Activated CD4-positive, alpha-beta memory T cell treated with anti-CD3 and anti-CD28 coated beads for 36 hours (primary cell): ENCODE results near the gene GAGE13. TPM values are rescaled to one million over a fixed set of nuclear protein-coding genes. Genes with fewer than 3 reads are reported as not detected.
"Not testable (repeated sequence)": the region's sequence is repeated elsewhere in the genome, so short reads cannot be mapped to it uniquely, and the experiment has no call there.

Source experiments
- CTCF ChIA-PET: fragments of 350-600 bp; sonication (Branson Sonifier 250); formaldehyde crosslinking; loops from one replicate; lab custom pipeline; 2021; ENCODE audit warnings: antibody characterized with exemption, inconsistent platforms; lab: Charles Lee
- POLR2A ChIA-PET: fragments of 350-600 bp; sonication (Branson Sonifier 250); formaldehyde crosslinking; loops from one replicate; lab custom pipeline; 2021; ENCODE audit warnings: antibody characterized with exemption; lab: Charles Lee
- DNase-seq: peaks from one replicate; pipeline ENCODE4 v3.0.0-alpha.2; 2020
- H3K27ac Mint-ChIP-seq: one replicate; pipeline ENCODE4 v1.8.0; 2021; ENCODE audit warnings: mixed read lengths
- H3K27me3 Mint-ChIP-seq: one replicate; pipeline ENCODE4 v1.8.0; 2021; ENCODE audit warnings: mixed read lengths
- H3K36me3 Mint-ChIP-seq: one replicate; pipeline ENCODE4 v1.8.0; 2021; ENCODE audit warnings: mixed read lengths
- H3K4me1 Mint-ChIP-seq: one replicate; pipeline ENCODE4 v1.8.0; 2021; ENCODE audit warnings: low read depth, mixed read lengths
- H3K4me3 Mint-ChIP-seq: one replicate; pipeline ENCODE4 v1.8.0; 2021; ENCODE audit warnings: mild to moderate bottlenecking, mixed read lengths
- H3K9me3 Mint-ChIP-seq: one replicate; pipeline ENCODE4 v1.8.0; 2021; ENCODE audit warnings: mixed read lengths
- intact Hi-C: fragments of 100-400 bp; cut with micrococcal nuclease; formaldehyde crosslinking; loops from one replicate; pipeline ENCODE4 v1.15.1; 2023
- total RNA-seq, 2 experiments: library from RNA; stranded (reverse); gene quantifications; one replicate each; pipeline ENCODE4 v1.2.3, GENCODE V29; 2021

GAGE13 gene
- total RNA-seq, 2 experiments from 2014 or later: not detected

DNA sequence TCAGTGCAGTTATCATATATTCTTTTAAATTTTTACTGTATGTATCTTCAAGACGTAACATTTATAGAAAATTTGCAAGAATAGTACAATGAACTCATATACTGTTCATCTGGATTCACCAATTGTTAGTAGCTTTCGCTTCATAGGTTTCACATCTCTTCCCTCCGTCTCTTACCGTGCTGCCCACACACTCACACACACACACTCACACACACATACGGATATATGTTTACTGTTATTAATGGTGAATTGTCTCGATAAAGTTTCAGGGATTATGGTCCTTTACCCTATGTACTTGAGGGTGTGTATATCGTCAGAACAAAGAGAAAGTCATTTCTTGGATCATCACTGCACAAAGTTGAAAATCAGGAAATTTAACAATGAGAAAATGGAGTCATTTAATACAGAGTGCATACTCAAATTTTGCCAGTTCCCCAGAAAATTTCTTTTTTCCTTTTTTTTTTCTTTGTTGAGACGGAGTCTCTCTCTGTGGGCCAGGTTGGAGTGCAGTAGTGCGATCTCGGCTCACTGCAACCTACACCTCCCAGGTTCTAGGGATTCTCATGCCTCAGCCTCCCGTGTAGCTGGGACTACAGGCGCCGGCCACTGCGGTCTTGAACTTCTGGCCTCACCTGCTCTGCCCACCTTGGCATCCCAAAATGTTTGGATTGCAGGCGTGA lies 13.3 kb downstream of the GAGE13 start:
- H3K4me3 Mint-ChIP-seq, intact Hi-C loops, H3K27me3 Mint-ChIP-seq, H3K9me3 Mint-ChIP-seq, H3K4me1 Mint-ChIP-seq, POLR2A ChIA-PET, DNase-seq, CTCF ChIA-PET, H3K27ac Mint-ChIP-seq, H3K36me3 Mint-ChIP-seq: not testable (repeated sequence)

GRCh38 chrX:49345402-49345801 lies 14.0 kb downstream of the GAGE13 start:
- H3K27me3 Mint-ChIP-seq, CTCF ChIA-PET, H3K4me1 Mint-ChIP-seq, H3K27ac Mint-ChIP-seq, DNase-seq, intact Hi-C loops, H3K9me3 Mint-ChIP-seq, H3K36me3 Mint-ChIP-seq, H3K4me3 Mint-ChIP-seq, POLR2A ChIA-PET: not testable (repeated sequence)

- DNase-seq, H3K27me3 Mint-ChIP-seq, CTCF ChIA-PET, H3K36me3 Mint-ChIP-seq, POLR2A ChIA-PET, H3K4me3 Mint-ChIP-seq, H3K27ac Mint-ChIP-seq, H3K9me3 Mint-ChIP-seq, intact Hi-C loops, H3K4me1 Mint-ChIP-seq: not testable (repeated sequence)
These were observed 14.8 kb downstream of the GAGE13 start for GRCh38 chrX:49346150-49346549.

Other genes starting within 250 kb of the GAGE13 start
- gene GPKOW, start 207.8 kb upstream of the GAGE13 start, total RNA-seq: 10 to 100 TPM; 22.0 to 22.6 TPM
- gene MAGIX, start 168.8 kb upstream of the GAGE13 start, total RNA-seq: 1 to 10 TPM in 1 of 2 experiments, under 1 TPM in 1; 0.87 to 1.0 TPM
- gene PLP2, start 159.7 kb upstream of the GAGE13 start, total RNA-seq: 100 to 1,000 TPM; 222 to 234 TPM
- gene PRICKLE3, start 145.2 kb upstream of the GAGE13 start, total RNA-seq: 10 to 100 TPM; 18.1 to 20.1 TPM
- 1 to 10 TPM; 5.3 to 5.4 TPM for gene SYP, start 131.4 kb upstream of the GAGE13 start, total RNA-seq
- under 1 TPM; 0.51 to 0.74 TPM for gene CACNA1F, start 98.2 kb upstream of the GAGE13 start, total RNA-seq
- 10 to 100 TPM; 21.0 to 21.1 TPM for gene CCDC22, start 96.1 kb upstream of the GAGE13 start, total RNA-seq
- 10 to 100 TPM; 23.1 to 23.8 TPM for gene FOXP3, start 66.9 kb upstream of the GAGE13 start, total RNA-seq
- 1 to 10 TPM; 7.0 to 8.1 TPM for gene PPP1R3F, start 61.8 kb upstream of the GAGE13 start, total RNA-seq
- gene GAGE10, start 27.9 kb upstream of the GAGE13 start, total RNA-seq: not detected
- gene GAGE12J, start 9.5 kb upstream of the GAGE13 start, total RNA-seq: not detected
- gene GAGE12C, start 200.6 kb downstream of the GAGE13 start, total RNA-seq: not detected
- not detected for gene GAGE12D, start 210.2 kb downstream of the GAGE13 start, total RNA-seq
- gene GAGE12E, start 219.7 kb downstream of the GAGE13 start, total RNA-seq: not detected
- not detected for gene GAGE12F, start 229.3 kb downstream of the GAGE13 start, total RNA-seq
- gene GAGE12G, start 238.8 kb downstream of the GAGE13 start, total RNA-seq: not detected
- not detected for gene GAGE12H, start 248.4 kb downstream of the GAGE13 start, total RNA-seq